Heart right ventricle (tissue), 16 donors: ENCODE measurements around the gene OR2AK2. TPM values are rescaled to one million over a fixed set of nuclear protein-coding genes. Genes with fewer than 3 reads are reported as not detected.
"Not testable (repeated sequence)": the region's sequence is repeated elsewhere in the genome, so short reads cannot be mapped to it uniquely, and the experiment has no call there.

Source experiments
- ATAC-seq, 8 donors: fragments of 200-7000 bp; cut with Tn5 transposase; one replicate each; pipeline ENCODE4 v1.9.1; 2020; ENCODE audit warnings: mild to moderate bottlenecking in 8 of 8, moderate library complexity in 8 of 8, moderate number of reproducible peaks in 1 of 8
- DNase-seq, 2 donors: peaks; one replicate each; pipeline ENCODE4 v3.0.0-alpha.2; 2020
- H3K27ac ChIP-seq, 10 donors: fragments of 200-600 bp; sonication (generic) in 2 of 10; one replicate each; pipeline versions ENCODE4 v1.5.0 to v1.8.0; 2020 to 2022; ENCODE audit warnings: mild to moderate bottlenecking in 3 of 10
- H3K27me3 ChIP-seq, 7 donors: fragments of 200-600 bp; one replicate each; pipeline ENCODE4 v1.8.0; 2021 to 2022; ENCODE audit warnings: mild to moderate bottlenecking in 2 of 7
- H3K36me3 ChIP-seq, 9 donors: fragments of 200-600 bp; sonication (generic) in 1 of 9; one replicate each; pipeline versions ENCODE4 v1.5.0 to v1.8.0; 2020 to 2022; ENCODE audit warnings: mild to moderate bottlenecking in 2 of 9
- H3K4me1 ChIP-seq, 9 donors: fragments of 200-600 bp; sonication (generic) in 1 of 9; one replicate each; pipeline versions ENCODE4 v1.5.0 to v1.8.0; 2020 to 2022; ENCODE audit warnings: mild to moderate bottlenecking in 4 of 9
- H3K4me3 ChIP-seq, 10 donors: fragments of 200-600 bp; sonication (generic) in 2 of 10; one replicate each; pipeline versions ENCODE4 v1.5.0 to v1.8.0; 2020 to 2022; ENCODE audit warnings: mild to moderate bottlenecking in 7 of 10, moderate library complexity in 2 of 10
- H3K9me3 ChIP-seq, 11 donors: fragments of 200-600 bp in 10 of 11; sonication (generic) in 2 of 11; one replicate each; pipeline versions ENCODE4 v1.5.0 to v1.8.0; 2013 to 2022; ENCODE audit warnings: mild to moderate bottlenecking in 2 of 11, control low read depth in 1 of 11, moderate library complexity in 1 of 11
- CTCF ChIP-seq, 9 donors: fragments of 200-600 bp; sonication (generic) in 2 of 9; IDR thresholded peaks; one replicate each; pipeline versions ENCODE4 v1.5.0 to v1.8.0; 2021 to 2022; ENCODE audit warnings: antibody characterized with exemption in 9 of 9, mild to moderate bottlenecking in 5 of 9, moderate library complexity in 1 of 9
- WGBS, 2 donors: extraction: QIAGEN DNeasy Blood & Tissue Kit; methylation state at CpG; one replicate each; pipeline ENCODE4 v1.1.7; 2013; ENCODE audit warnings: inconsistent platforms in 1 of 2; 5-methylcytosine and 5-hydroxymethylcytosine counted together
- intact Hi-C, 10 donors: fragments of 100-400 bp; cut with DNase I; formaldehyde crosslinking; loops; one replicate each; pipeline versions ENCODE4 v1.11.1 to v1.14.2; 2022
- polyA plus RNA-seq, 2 donors: library from polyadenylated mRNA; stranded (reverse); fragments of 200-250 nt; gene quantifications; one replicate each; pipeline ENCODE4 v1.2.3, GENCODE V29; 2013
- total RNA-seq, 10 donors: library from RNA; stranded (reverse); fragmentation: NEBNext Ultra II Directional in 3 of 10; extraction: Animal tissue kit (Norgen Biotek cat#: 25700) in 3 of 10; gene quantifications; one replicate each; pipeline versions ENCODE4 v1.2.1 to v1.2.4, GENCODE V29; 2021 to 2023
- donor health status: Arrhythmogenic right ventricular cardiomyopathy.
- donor health status: ischemic (EF 13 %, LVEDD 7.1; RV severe dilation, severe dysfunction).
- donor health status: healthy with polysubstance abuse.
- donor health status: DM: no; HTN: yes; CAD: no.
- donor health status: DM: no; HTN: no; CAD: no.
- donor health status: ischemic (EF 25% LVEDD 6.9; RV normal size, moderate dysfunction).
- donor health status: ischemic (EF 25% LVEDD 5.7; RV mildly dilated, moderate dysfunction).
- donor health status: healthy.
- donor health status: DM: yes; HTN: yes; CAD: no.
- donor health status: Ischemic cardiomyopathy.
- donor health status: ischemic (EF 35%, LVEDD 5.7; RV mildly dilated, moderate dysfunction).
- donor health status: nonischemic (EF 11% LVEDD 7.7; RV severe dilation, severe dysfunction).
- donor health status: DM: yes; HTN: yes; CAD: no.
- donor health status: PGD.
- donor health status: ischemic (EF 29% LVEDD 5.4; RV normal size, mild dysfunction).
- donor health status: nonischemic (EF 23%, LVEDD 6.1; RV moderate dilation, normal function).

The OR2AK2 gene
- total and polyA plus RNA-seq, 12 donors = not detected

DNA sequence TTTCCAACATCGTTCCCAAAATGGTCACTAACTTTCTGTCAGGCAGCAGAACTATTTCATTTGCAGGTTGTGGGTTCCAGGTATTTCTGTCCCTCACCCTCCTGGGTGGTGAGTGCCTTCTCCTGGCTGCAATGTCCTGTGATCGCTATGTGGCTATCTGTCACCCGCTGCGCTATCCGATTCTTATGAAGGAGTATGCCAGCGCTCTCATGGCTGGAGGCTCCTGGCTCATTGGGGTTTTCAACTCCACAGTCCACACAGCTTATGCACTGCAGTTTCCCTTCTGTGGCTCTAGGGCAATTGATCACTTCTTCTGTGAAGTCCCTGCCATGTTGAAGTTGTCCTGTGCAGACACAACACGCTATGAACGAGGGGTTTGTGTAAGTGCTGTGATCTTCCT, 31.0 kb upstream of the OR2AK2 start:
- TF ChIP-seq CTCF (IDR thresholded peaks at IDR 0.05) = no peak
- H3K27me3 ChIP-seq = peaks cover 0 to 14% (median 0%) of the 10 kb centered on the region in 7 donors
- intact Hi-C loops = no loop called here
- no peaks in the 10 kb centered on the region for H3K36me3 ChIP-seq
- WGBS, 2 donors = 92 to 93% methylated on average over 8 of the region's 8 CpGs
- no peaks in the 10 kb centered on the region for H3K4me1 ChIP-seq
- H3K27ac ChIP-seq = no peak overlapping the region
- DNase-seq (no peak), ATAC-seq (no peak)
- no peak overlapping the region for H3K4me3 ChIP-seq
- peaks cover 0 to 11% (median 0%) of the 10 kb centered on the region in 11 donors for H3K9me3 ChIP-seq

DNA sequence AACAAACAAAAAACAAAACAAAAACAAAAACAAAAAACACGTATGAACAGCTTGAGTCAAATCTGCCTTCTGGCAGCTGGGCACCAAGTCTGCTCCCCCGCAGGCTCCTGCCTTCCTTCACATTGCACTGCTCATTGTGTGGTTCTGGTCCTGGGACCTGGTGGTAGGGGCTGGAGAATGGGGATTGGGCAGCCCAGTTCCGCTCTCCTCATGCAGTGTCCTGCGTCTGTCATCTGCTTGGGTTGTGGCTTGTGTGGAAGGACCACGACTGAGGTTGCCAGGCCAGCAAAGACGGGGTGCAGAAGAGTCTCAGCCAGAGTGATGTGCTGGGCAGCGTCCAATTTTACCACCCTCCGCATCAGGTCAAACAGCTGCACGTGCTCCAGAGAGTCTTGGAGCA, 29.3 kb upstream of the OR2AK2 start:
- 90% methylated on average over 9 of the region's 9 CpGs for WGBS, 2 donors
- ATAC-seq (no peak), DNase-seq (no peak)
- H3K27ac ChIP-seq = no peak overlapping the region
- H3K4me1 ChIP-seq = no peaks in the 10 kb centered on the region
- peaks cover 0 to 15% (median 0%) of the 10 kb centered on the region in 7 donors for H3K27me3 ChIP-seq
- H3K36me3 ChIP-seq = no peaks in the 10 kb centered on the region
- peaks cover 0 to 11% (median 0%) of the 10 kb centered on the region in 11 donors for H3K9me3 ChIP-seq
- no peak for TF ChIP-seq CTCF (IDR thresholded peaks at IDR 0.05)
- intact Hi-C loops = no loop called here
- no peak overlapping the region for H3K4me3 ChIP-seq

DNA sequence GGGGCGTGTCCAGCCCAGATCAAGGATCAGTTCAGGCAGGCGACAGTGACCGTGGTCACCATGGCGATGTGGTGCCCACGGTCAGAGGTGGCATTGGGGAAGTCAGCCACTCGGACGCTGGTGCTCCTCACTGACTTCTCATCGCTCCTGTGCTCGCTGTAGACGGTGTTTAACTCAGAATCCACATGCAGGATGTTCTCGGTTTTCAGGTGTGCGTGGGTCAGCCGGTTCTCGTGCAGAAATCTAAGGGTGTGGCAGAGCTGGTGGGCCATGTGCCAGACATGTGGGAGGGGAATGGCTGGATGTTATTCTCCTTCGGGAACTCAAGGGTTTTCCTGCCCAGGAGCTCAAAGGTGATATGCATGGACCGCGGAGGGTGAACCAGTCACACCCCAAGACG, 28.6 kb upstream of the OR2AK2 start:
- Histone ChIP-seq H3K4me1 (no peaks in the 10 kb centered on the region), H3K27me3 (peaks cover 0 to 15% (median 0%) of the 10 kb centered on the region in 7 donors), H3K4me3 (no peak overlapping the region), H3K9me3 (peaks cover 0 to 11% (median 0%) of the 10 kb centered on the region in 11 donors), H3K36me3 (no peaks in the 10 kb centered on the region), H3K27ac (no peak overlapping the region)
- intact Hi-C loops = no loop called here
- no peak for ATAC-seq
- WGBS, 2 donors = 91 to 95% methylated on average over 18 of the region's 18 CpGs
- no peak for DNase-seq
- TF ChIP-seq CTCF (IDR thresholded peaks at IDR 0.05) = no peak

- Histone ChIP-seq H3K4me3 (peak overlapping the region in 4 of 10 donors; percentile 16 to 49 (median 25)), H3K27me3 (peaks cover 0 to 15% (median 0%) of the 10 kb centered on the region in 7 donors), H3K9me3 (peaks cover 0 to 11% (median 0%) of the 10 kb centered on the region in 11 donors)
- peak; percentile 14 to 41 for DNase-seq
- H3K4me1 ChIP-seq, H3K27ac ChIP-seq, H3K36me3 ChIP-seq, intact Hi-C loops: not testable (repeated sequence)
- 6 to 17% methylated on average over 44 of the region's 44 CpGs for WGBS, 2 donors
- peak in 6 of 8 donors; percentile 28 to 80 (median 63) for ATAC-seq
- TF ChIP-seq CTCF (IDR thresholded peaks at IDR 0.05) = peak in 8 of 9 donors; percentile 10 to 79 (median 37)
Measured at GRCh38 chr1:247936965-247937734, 27.9 kb upstream of the OR2AK2 start.
